Activated T-cell treated with anti-CD3 and anti-CD28 coated beads, Interleukin-2, amount 50 U/mL, for 24 hours (primary cell): ENCODE results near the gene GSTK1.
"Not testable (repeated sequence)": the region's sequence is repeated elsewhere in the genome, so short reads cannot be mapped to it uniquely, and the experiment has no call there.

Experiments
- DNase-seq: peaks from one replicate; pipeline ENCODE4 v3.0.0-alpha.2; 2020
- H3K27ac Mint-ChIP-seq: 2 replicates; pipeline ENCODE4 v1.8.0; 2020; ENCODE audit warnings: mild to moderate bottlenecking, mixed read lengths
- H3K27me3 Mint-ChIP-seq: 2 replicates; pipeline ENCODE4 v1.8.0; 2020; ENCODE audit warnings: mixed read lengths
- H3K36me3 Mint-ChIP-seq: 2 replicates; pipeline ENCODE4 v1.8.0; 2020; ENCODE audit warnings: low read depth, mixed read lengths
- H3K4me1 Mint-ChIP-seq: 2 replicates; pipeline ENCODE4 v1.8.0; 2020; ENCODE audit warnings: low read depth, mixed read lengths
- H3K4me3 Mint-ChIP-seq: 2 replicates; pipeline ENCODE4 v1.8.0; 2020; ENCODE audit warnings: mild to moderate bottlenecking, moderate library complexity, mixed read lengths
- H3K9me3 Mint-ChIP-seq: 2 replicates; pipeline ENCODE4 v1.8.0; 2020; ENCODE audit warnings: mixed read lengths

The GSTK1 gene

GRCh38 chr7:143263266-143264195 is at the start of gene GSTK1:
Gene GSTK1, plus strand, starts transcription at chr7:143263441. Its CDS starts 73 bp downstream, at chr7:143263514.
- peak; percentile 89 for DNase-seq
- Mint-ChIP-seq H3K4me3 (peak within 1 kb of the TSS; percentile 97), H3K27ac (peak within 1 kb of the TSS; percentile 98), H3K4me1 (peaks cover 60% of the 10 kb centered on the region), H3K36me3 (peaks cover 53% of the 10 kb centered on the region), H3K27me3 (no peaks in the 10 kb centered on the region), H3K9me3 (no peaks in the 10 kb centered on the region)

GRCh38 chr7:143213478-143213877 is 49.8 kb upstream of the GSTK1 start:
- H3K27ac Mint-ChIP-seq, result not testable (repeated sequence)

GRCh38 chr7:143214789-143215679 is 48.2 kb upstream of the GSTK1 start:
- peaks cover 10% of the 10 kb centered on the region for H3K27me3 Mint-ChIP-seq
- H3K27ac Mint-ChIP-seq, result no peak overlapping the region
- H3K9me3 Mint-ChIP-seq, result no peaks in the 10 kb centered on the region
- H3K36me3 Mint-ChIP-seq, result no peaks in the 10 kb centered on the region
- H3K4me1 Mint-ChIP-seq, result no peaks in the 10 kb centered on the region
- no peak overlapping the region for H3K4me3 Mint-ChIP-seq
- peak; percentile 48 for DNase-seq

More at GRCh38 chr7:143213478-143213877, 49.8 kb upstream of the GSTK1 start:
- H3K4me3 Mint-ChIP-seq, H3K9me3 Mint-ChIP-seq, H3K27me3 Mint-ChIP-seq, DNase-seq, H3K4me1 Mint-ChIP-seq, H3K36me3 Mint-ChIP-seq: not testable (repeated sequence)

- Mint-ChIP-seq H3K9me3 (no peaks in the 10 kb centered on the region), H3K4me3 (no peak overlapping the region), H3K36me3 (no peaks in the 10 kb centered on the region), H3K27me3 (peaks cover 10% of the 10 kb centered on the region), H3K27ac (no peak overlapping the region), H3K4me1 (no peaks in the 10 kb centered on the region)
- no peak for DNase-seq
Observed at GRCh38 chr7:143216151-143216550, 47.1 kb upstream of the GSTK1 start.

- Mint-ChIP-seq H3K27ac (no peak overlapping the region), H3K27me3 (peaks cover 10% of the 10 kb centered on the region), H3K4me1 (no peaks in the 10 kb centered on the region), H3K4me3 (no peak overlapping the region), H3K36me3 (no peaks in the 10 kb centered on the region), H3K9me3 (no peaks in the 10 kb centered on the region)
- DNase-seq, result no peak
Observed at GRCh38 chr7:143216686-143217085, 46.6 kb upstream of the GSTK1 start.

GRCh38 chr7:143217806-143218205 is 45.4 kb upstream of the GSTK1 start:
- Mint-ChIP-seq H3K36me3 (no peaks in the 10 kb centered on the region), H3K27ac (no peak overlapping the region), H3K27me3 (peaks cover 16% of the 10 kb centered on the region), H3K4me3 (no peak overlapping the region), H3K9me3 (no peaks in the 10 kb centered on the region), H3K4me1 (no peaks in the 10 kb centered on the region)
- DNase-seq, result no peak

- H3K4me1 Mint-ChIP-seq, result no peaks in the 10 kb centered on the region
- H3K27ac Mint-ChIP-seq, result no peak overlapping the region
- no peak overlapping the region for H3K4me3 Mint-ChIP-seq
- DNase-seq, result no peak
- no peaks in the 10 kb centered on the region for H3K36me3 Mint-ChIP-seq
- peaks cover 21% of the 10 kb centered on the region for H3K27me3 Mint-ChIP-seq
- H3K9me3 Mint-ChIP-seq, result no peaks in the 10 kb centered on the region
Observed at GRCh38 chr7:143221286-143221685, 42.0 kb upstream of the GSTK1 start.

- Mint-ChIP-seq H3K4me3 (no peak within 1 kb of the TSS), H3K9me3 (no peaks in the 10 kb centered on the region), H3K27ac (no peak within 1 kb of the TSS), H3K27me3 (peaks cover 21% of the 10 kb centered on the region), H3K36me3 (no peaks in the 10 kb centered on the region), H3K4me1 (no peaks in the 10 kb centered on the region)
- DNase-seq, result no peak
Observed at GRCh38 chr7:143221737-143222136, 41.5 kb upstream of the GSTK1 start, which contains the start of gene TAS2R40. Gene TAS2R40, plus strand, starts transcription at chr7:143222037. Its CDS starts 42 bp downstream, at chr7:143222079.

- no peak overlapping the region for H3K27ac Mint-ChIP-seq
- no peaks in the 10 kb centered on the region for H3K4me1 Mint-ChIP-seq
- H3K9me3 Mint-ChIP-seq, result no peaks in the 10 kb centered on the region
- no peaks in the 10 kb centered on the region for H3K36me3 Mint-ChIP-seq
- peaks cover 21% of the 10 kb centered on the region for H3K27me3 Mint-ChIP-seq
- no peak for DNase-seq
- no peak overlapping the region for H3K4me3 Mint-ChIP-seq
Observed at GRCh38 chr7:143222782-143223181, 40.5 kb upstream of the GSTK1 start.

- Mint-ChIP-seq H3K27me3 (peaks cover 15% of the 10 kb centered on the region), H3K36me3 (no peaks in the 10 kb centered on the region), H3K4me3 (no peak overlapping the region), H3K27ac (no peak overlapping the region), H3K9me3 (no peaks in the 10 kb centered on the region), H3K4me1 (no peaks in the 10 kb centered on the region)
- DNase-seq, result no peak
Observed at GRCh38 chr7:143223784-143224183, 39.5 kb upstream of the GSTK1 start.

- no peaks in the 10 kb centered on the region for H3K9me3 Mint-ChIP-seq
- H3K4me1 Mint-ChIP-seq, result no peaks in the 10 kb centered on the region
- no peak overlapping the region for H3K4me3 Mint-ChIP-seq
- H3K27me3 Mint-ChIP-seq, result peaks cover 11% of the 10 kb centered on the region
- H3K36me3 Mint-ChIP-seq, result no peaks in the 10 kb centered on the region
- no peak overlapping the region for H3K27ac Mint-ChIP-seq
- DNase-seq, result no peak
Observed at GRCh38 chr7:143225047-143225446, 38.2 kb upstream of the GSTK1 start.

GRCh38 chr7:143227806-143228205 is 35.4 kb upstream of the GSTK1 start:
- DNase-seq, result no peak
- Mint-ChIP-seq H3K36me3 (no peaks in the 10 kb centered on the region), H3K27ac (no peak overlapping the region), H3K9me3 (no peaks in the 10 kb centered on the region), H3K27me3 (peaks cover 5% of the 10 kb centered on the region), H3K4me3 (no peak overlapping the region), H3K4me1 (no peaks in the 10 kb centered on the region)

GRCh38 chr7:143229054-143229790 is 34.0 kb upstream of the GSTK1 start:
- Mint-ChIP-seq H3K36me3 (no peaks in the 10 kb centered on the region), H3K27me3 (no peaks in the 10 kb centered on the region), H3K27ac (no peak overlapping the region), H3K4me3 (no peak overlapping the region), H3K9me3 (no peaks in the 10 kb centered on the region), H3K4me1 (no peaks in the 10 kb centered on the region)
- DNase-seq, result no peak
